HCT116 (cell line): ENCODE data around the gene PGM2L1. TPM values are rescaled to one million over a fixed set of nuclear protein-coding genes. Genes with fewer than 3 reads are reported as not detected.

Source experiments
- ATAC-seq: fragments of 200-7000 bp; cut with Tn5 transposase; 2 replicates; pipeline ENCODE4 v1.9.1; 2020; ENCODE audit warnings: mild to moderate bottlenecking, moderate library complexity
- BruUV-seq: library from RNA; stranded (reverse); fragments of 400-500 nt; replicated peaks from 2 replicates; lab custom pipeline; 2021; lab: Mats Ljungman, UMichigan
- CTCF ChIA-PET: fragments of 300-600 bp; sonication (Branson Sonifier 250); formaldehyde crosslinking; loops from one replicate; lab custom pipeline; 2021; ENCODE audit warnings: antibody characterized with exemption; lab: Charles Lee
- POLR2A ChIA-PET: fragments of 300-600, 350-600 bp; sonication (Branson Sonifier 250); formaldehyde crosslinking; loops from one replicate; lab custom pipeline; 2021; ENCODE audit warnings: antibody characterized with exemption; lab: Charles Lee
- RAD21 ChIA-PET, 2 experiments: fragments of 300-600 bp; sonication (Branson Sonifier 250); formaldehyde crosslinking; loops; one replicate each; lab custom pipeline; 2023; ENCODE audit warnings: low total read pairs in 2 of 2; ENCODE audit not compliant: uncharacterized antibody in 2 of 2, unreplicated experiment in 2 of 2, low non-redundant PET in 1 of 2; lab: Charles Lee
- DNase-seq: peaks from one replicate; pipeline ENCODE4 v3.0.0-alpha.2; 2010; ENCODE audit warnings: low read depth, low spot score
- H2AFZ ChIP-seq: fragments of 200-600 bp; shearing (Covaris generic), sonication (generic); 2 replicates; pipeline ENCODE4 v1.6.1; 2017; ENCODE audit warnings: low read depth, mixed run types, mixed read lengths, antibody characterized with exemption, low read length; ENCODE audit not compliant: poor library complexity, severe bottlenecking
- H3K27ac ChIP-seq: 2 replicates; pipeline ENCODE4 v1.5.1; 2012; ENCODE audit warnings: low read depth, low read length
- H3K27me3 ChIP-seq: fragments of 200-600 bp; sonication (generic); 2 replicates; pipeline ENCODE4 v1.6.1; 2016; ENCODE audit warnings: mixed run types, low read length, mixed read lengths; ENCODE audit not compliant: insufficient read depth
- H3K36me3 ChIP-seq, 2 experiments: fragments of 200-500 bp in 1 of 2; fragments of 200-600 bp in 1 of 2; sonication (Bioruptor generic) in 1 of 2; sonication (generic) in 1 of 2; 2 replicates each; pipeline versions ENCODE4 v1.5.1 to v1.6.1; 2014 to 2016; ENCODE audit warnings: low read length in 2 of 2, inconsistent platforms in 1 of 2, mixed read lengths in 1 of 2, mixed run types in 1 of 2; ENCODE audit not compliant: insufficient read depth in 2 of 2, control insufficient read depth in 1 of 2
- H3K4me1 ChIP-seq, 2 experiments: fragments of 200-600 bp in 1 of 2; sonication (generic) in 1 of 2; 2 replicates each; pipeline versions ENCODE4 v1.5.1 to v1.6.1; 2012 to 2017; ENCODE audit warnings: low read length in 2 of 2, inconsistent platforms in 1 of 2, mild to moderate bottlenecking in 1 of 2, mixed read lengths in 1 of 2, mixed run types in 1 of 2, moderate library complexity in 1 of 2; ENCODE audit not compliant: insufficient read depth in 2 of 2, control insufficient read depth in 1 of 2
- H3K4me2 ChIP-seq: fragments of 200-600 bp; sonication (generic); 2 replicates; pipeline ENCODE4 v1.6.1; 2017; ENCODE audit warnings: mixed run types, low read length, mixed read lengths
- H3K4me3 ChIP-seq, 2 experiments: fragments of 200-600 bp in 1 of 2; sonication (generic) in 1 of 2; replicated peaks in 1 of 2; 2 replicates each; pipeline ENCODE4 v1.5.1; 2011 to 2016; ENCODE audit warnings: low read length in 2 of 2, control low read depth in 1 of 2, low read depth in 1 of 2, mild to moderate bottlenecking in 1 of 2, mixed read lengths in 1 of 2, mixed run types in 1 of 2
- H3K79me2 ChIP-seq: fragments of 200-600 bp; sonication (generic); 2 replicates; pipeline ENCODE4 v1.6.1; 2017; ENCODE audit warnings: mild to moderate bottlenecking, mixed run types, low read length, moderate library complexity, mixed read lengths; ENCODE audit not compliant: insufficient read depth
- H3K9ac ChIP-seq: fragments of 200-600 bp; sonication (generic); 2 replicates; pipeline ENCODE4 v1.6.1; 2016; ENCODE audit warnings: low read length, mixed read lengths
- H3K9me2 ChIP-seq: fragments of 200-600 bp; sonication (generic), shearing (Covaris generic); 2 replicates; pipeline ENCODE4 v1.6.1; 2017; ENCODE audit warnings: mixed run types, mild to moderate bottlenecking, moderate library complexity; ENCODE audit not compliant: insufficient read depth
- H3K9me3 ChIP-seq, 2 experiments: fragments of 200-500 bp in 1 of 2; fragments of 200-600 bp in 1 of 2; sonication (Bioruptor generic) in 1 of 2; sonication (generic) in 1 of 2; 2 replicates each; pipeline ENCODE4 v1.6.1; 2014 to 2017; ENCODE audit warnings: low read length in 2 of 2, mixed read lengths in 2 of 2, inconsistent platforms in 1 of 2, low read depth in 1 of 2, mild to moderate bottlenecking in 1 of 2, mixed run types in 1 of 2, moderate library complexity in 1 of 2; ENCODE audit not compliant: control insufficient read depth in 1 of 2, insufficient read depth in 1 of 2
- H4K20me1 ChIP-seq: fragments of 200-600 bp; sonication (generic), shearing (Covaris generic); 2 replicates; pipeline ENCODE4 v1.6.1; 2017; ENCODE audit warnings: mixed run types, mild to moderate bottlenecking, moderate library complexity; ENCODE audit not compliant: insufficient read depth
- CBX3 ChIP-seq: IDR thresholded peaks from 2 replicates; pipeline ENCODE4 v1.6.1; 2012; ENCODE audit warnings: low read depth
- CEBPB ChIP-seq: IDR thresholded peaks from 2 replicates; pipeline ENCODE4 v1.6.1; 2012; ENCODE audit warnings: low read depth
- EGR1 ChIP-seq: IDR thresholded peaks from 2 replicates; pipeline ENCODE4 v1.6.1; 2012; ENCODE audit warnings: low read depth
- EZH2 ChIP-seq: fragments of 200-600 bp; sonication (generic); IDR thresholded peaks from 2 replicates; pipeline ENCODE4 v1.6.1; 2017; ENCODE audit warnings: antibody characterized with exemption, mixed run types
- EZH2phosphoT487 ChIP-seq: fragments of 200-600 bp; IDR thresholded peaks from 2 replicates; pipeline ENCODE4 v1.6.1; 2018; ENCODE audit warnings: antibody characterized with exemption, borderline replicate concordance
- FOSL1 ChIP-seq: IDR thresholded peaks from 2 replicates; pipeline ENCODE4 v1.6.1; 2012; ENCODE audit warnings: low read depth
- SIN3A ChIP-seq: IDR thresholded peaks from 2 replicates; pipeline ENCODE4 v1.6.1; 2012; ENCODE audit warnings: low read depth
- SRF ChIP-seq: IDR thresholded peaks from 2 replicates; pipeline ENCODE4 v1.6.1; 2012; ENCODE audit warnings: low read depth
- TCF7L2 ChIP-seq: IDR thresholded peaks from 2 replicates; pipeline ENCODE4 v1.7.0; 2011; ENCODE audit warnings: borderline replicate concordance, inconsistent platforms; ENCODE audit not compliant: insufficient read depth, insufficient read length; ENCODE audit errors: extremely low read depth
- YY1 ChIP-seq: IDR thresholded peaks from 2 replicates; pipeline ENCODE4 v1.6.1; 2011; ENCODE audit warnings: low read length, low read depth, moderate library complexity, mild to moderate bottlenecking; ENCODE audit not compliant: insufficient replicate concordance; ENCODE audit errors: extremely low read depth
- ZFX ChIP-seq: fragments of 450-650 bp; IDR thresholded peaks from 2 replicates; pipeline ENCODE4 v1.6.1; 2017
- intact Hi-C: fragments of 100-400 bp; cut with micrococcal nuclease; formaldehyde crosslinking; loops from 2 replicates; pipeline ENCODE4 v1.10.0; 2022
- total RNA-seq: library from RNA; stranded (reverse); gene quantifications from one replicate; pipeline ENCODE4 v1.2.1, GENCODE V29; 2021; ENCODE audit not compliant: unreplicated experiment
- TF ChIP-seq, protein P1 (sequence below): IDR thresholded peaks from 2 replicates; pipeline ENCODE4 v1.6.1; 2012
- TF ChIP-seq, protein P2 (sequence below): IDR thresholded peaks from 2 replicates; pipeline ENCODE4 v1.6.1; 2012
- TF ChIP-seq, protein P3 (sequence below): IDR thresholded peaks from 2 replicates; pipeline ENCODE4 v1.6.1; 2012; ENCODE audit warnings: low read depth

PGM2L1 gene
- total RNA-seq, 1 experiment from 2014 or later: 4.9 TPM

DNA sequence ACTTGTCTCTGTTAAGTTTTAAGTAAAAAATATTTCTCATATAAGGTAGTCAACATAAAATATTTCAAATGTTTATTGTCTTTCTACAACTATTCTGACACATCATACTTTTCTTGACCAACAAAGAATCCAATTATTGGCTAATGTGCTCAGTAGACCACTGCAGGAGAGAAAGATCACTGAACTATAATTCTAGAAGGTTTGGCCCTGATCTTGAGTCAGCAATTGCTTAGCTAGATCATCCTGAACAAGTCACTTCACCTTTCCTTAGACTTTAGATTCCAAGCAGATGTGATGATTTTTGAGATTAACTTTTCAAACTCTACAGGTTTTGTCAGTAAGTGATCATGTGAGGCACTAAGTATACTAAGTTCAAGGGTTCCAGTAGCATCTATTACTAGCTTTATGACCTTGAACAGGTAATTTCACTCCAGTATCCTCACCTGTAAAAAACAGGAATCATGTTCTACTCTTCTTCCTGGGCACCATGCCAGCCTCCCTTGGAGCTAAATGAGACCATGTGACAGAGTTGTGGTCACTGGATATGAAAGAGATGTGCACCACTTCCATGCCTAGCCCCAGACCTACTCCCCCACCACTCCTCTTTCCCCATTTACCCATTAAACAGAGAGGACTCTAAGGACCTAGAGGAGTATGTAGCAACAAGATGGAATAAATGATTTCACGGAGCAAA lies 17.3 kb downstream of the PGM2L1 start:
- Histone ChIP-seq H2AFZ (no peak overlapping the region), H3K27me3 (no peaks in the 10 kb centered on the region), H3K4me3 (no peak overlapping the region), H3K4me2 (peak overlapping the region; percentile 11; the same call in 1 of the 2 replicates), H3K4me1 (peaks cover 6 to 9% of the 10 kb centered on the region in 2 experiments; a peak in 3 of 4 replicates), H3K36me3 (no peaks in the 10 kb centered on the region), H3K79me2 (no peaks in the 10 kb centered on the region), H4K20me1 (no peaks in the 10 kb centered on the region), H3K27ac (no peak overlapping the region), H3K9me2 (no peaks in the 10 kb centered on the region), H3K9ac (no peak overlapping the region), H3K9me3 (no peaks in the 10 kb centered on the region)
- POLR2A ChIA-PET: interaction anchor here (0.5 kb wide), 1 partner anchor 16 kb away, joined by 3 read pairs; no protein-coding TSS in a partner anchor
- intact Hi-C loops: no loop called here
- ATAC-seq (peak; percentile 57), DNase-seq (no peak)
- BruUV-seq: no TSS peak
- RAD21 ChIA-PET: no interaction called here
- CTCF ChIA-PET: no interaction called here
- TF ChIP-seq CBX3: peak; percentile 43; the same call in 1 of the 2 replicates
- TF ChIP-seq, protein P1, sequence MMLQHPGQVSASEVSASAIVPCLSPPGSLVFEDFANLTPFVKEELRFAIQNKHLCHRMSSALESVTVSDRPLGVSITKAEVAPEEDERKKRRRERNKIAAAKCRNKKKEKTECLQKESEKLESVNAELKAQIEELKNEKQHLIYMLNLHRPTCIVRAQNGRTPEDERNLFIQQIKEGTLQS: no peak

GRCh38 chr11:74377689-74378088 lies 20.5 kb downstream of the PGM2L1 start:
- CTCF ChIA-PET: no interaction called here
- Histone ChIP-seq H3K27ac (no peak overlapping the region), H3K79me2 (no peaks in the 10 kb centered on the region), H3K9ac (no peak overlapping the region), H3K9me3 (no peaks in the 10 kb centered on the region), H3K4me1 (peaks cover 6 to 9% of the 10 kb centered on the region in 2 experiments; a peak in 3 of 4 replicates), H2AFZ (no peak overlapping the region), H3K36me3 (no peaks in the 10 kb centered on the region), H3K4me2 (no peak overlapping the region), H4K20me1 (no peaks in the 10 kb centered on the region), H3K9me2 (no peaks in the 10 kb centered on the region), H3K27me3 (no peaks in the 10 kb centered on the region), H3K4me3 (no peak overlapping the region)
- intact Hi-C loops: no loop called here
- RAD21 ChIA-PET: no interaction called here
- TF ChIP-seq, protein P2, sequence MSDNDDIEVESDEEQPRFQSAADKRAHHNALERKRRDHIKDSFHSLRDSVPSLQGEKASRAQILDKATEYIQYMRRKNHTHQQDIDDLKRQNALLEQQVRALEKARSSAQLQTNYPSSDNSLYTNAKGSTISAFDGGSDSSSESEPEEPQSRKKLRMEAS: no peak
- TF ChIP-seq FOSL1 (no peak), CEBPB (no peak), EZH2phosphoT487 (no peak), EGR1 (no peak), CBX3 (no peak), YY1 (no peak), SRF (no peak), TCF7L2 (no peak), SIN3A (no peak), ZFX (no peak), EZH2 (no peak)
- TF ChIP-seq, protein P1: no peak
- TF ChIP-seq, protein P3, sequence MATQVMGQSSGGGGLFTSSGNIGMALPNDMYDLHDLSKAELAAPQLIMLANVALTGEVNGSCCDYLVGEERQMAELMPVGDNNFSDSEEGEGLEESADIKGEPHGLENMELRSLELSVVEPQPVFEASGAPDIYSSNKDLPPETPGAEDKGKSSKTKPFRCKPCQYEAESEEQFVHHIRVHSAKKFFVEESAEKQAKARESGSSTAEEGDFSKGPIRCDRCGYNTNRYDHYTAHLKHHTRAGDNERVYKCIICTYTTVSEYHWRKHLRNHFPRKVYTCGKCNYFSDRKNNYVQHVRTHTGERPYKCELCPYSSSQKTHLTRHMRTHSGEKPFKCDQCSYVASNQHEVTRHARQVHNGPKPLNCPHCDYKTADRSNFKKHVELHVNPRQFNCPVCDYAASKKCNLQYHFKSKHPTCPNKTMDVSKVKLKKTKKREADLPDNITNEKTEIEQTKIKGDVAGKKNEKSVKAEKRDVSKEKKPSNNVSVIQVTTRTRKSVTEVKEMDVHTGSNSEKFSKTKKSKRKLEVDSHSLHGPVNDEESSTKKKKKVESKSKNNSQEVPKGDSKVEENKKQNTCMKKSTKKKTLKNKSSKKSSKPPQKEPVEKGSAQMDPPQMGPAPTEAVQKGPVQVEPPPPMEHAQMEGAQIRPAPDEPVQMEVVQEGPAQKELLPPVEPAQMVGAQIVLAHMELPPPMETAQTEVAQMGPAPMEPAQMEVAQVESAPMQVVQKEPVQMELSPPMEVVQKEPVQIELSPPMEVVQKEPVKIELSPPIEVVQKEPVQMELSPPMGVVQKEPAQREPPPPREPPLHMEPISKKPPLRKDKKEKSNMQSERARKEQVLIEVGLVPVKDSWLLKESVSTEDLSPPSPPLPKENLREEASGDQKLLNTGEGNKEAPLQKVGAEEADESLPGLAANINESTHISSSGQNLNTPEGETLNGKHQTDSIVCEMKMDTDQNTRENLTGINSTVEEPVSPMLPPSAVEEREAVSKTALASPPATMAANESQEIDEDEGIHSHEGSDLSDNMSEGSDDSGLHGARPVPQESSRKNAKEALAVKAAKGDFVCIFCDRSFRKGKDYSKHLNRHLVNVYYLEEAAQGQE: no peak
- ATAC-seq (no peak), DNase-seq (no peak)
- POLR2A ChIA-PET: no interaction called here
- BruUV-seq: no TSS peak
